ENCODE measurements around the gene MCTP1. TPM values are rescaled to one million over a fixed set of nuclear protein-coding genes. Genes with fewer than 3 reads are reported as not detected.
"Not testable (repeated sequence)": the region's sequence is repeated elsewhere in the genome, so short reads cannot be mapped to it uniquely, and the experiment has no call there.

MCTP1 gene
- total RNA-seq, 1 donor from 2014 or later: 51.7 TPM

DNA sequence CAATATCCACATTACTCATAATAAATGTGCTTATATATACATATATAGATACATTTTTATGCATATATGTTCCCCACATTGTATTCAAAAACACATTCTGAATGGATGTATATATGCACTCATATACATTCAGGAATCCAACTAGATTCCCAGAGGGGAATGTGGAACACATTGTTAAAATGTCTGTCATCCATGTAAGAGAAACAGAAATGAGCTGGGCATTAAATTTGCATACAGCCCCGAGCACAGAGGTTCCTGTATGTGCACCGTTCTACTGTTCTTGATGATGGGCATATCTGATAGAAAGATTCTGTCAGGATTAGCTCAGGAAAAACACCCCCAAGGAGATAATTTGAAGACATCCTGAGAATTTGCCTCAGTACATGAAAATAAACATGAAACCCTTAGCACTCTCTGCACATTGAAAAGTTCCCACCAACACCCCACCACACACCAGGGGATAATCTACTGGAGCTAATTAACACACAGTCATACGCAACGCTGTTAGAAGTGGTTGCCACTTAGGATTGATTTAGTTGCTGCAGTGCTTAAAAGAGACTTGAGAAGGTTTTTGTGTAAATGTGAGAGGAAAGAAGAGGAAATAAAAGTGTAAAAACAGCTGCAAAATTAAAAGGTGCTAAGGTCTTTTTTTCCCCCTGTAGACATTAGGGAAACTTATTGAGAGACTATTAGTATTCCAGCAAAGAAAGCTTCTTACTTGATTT lies 443.1 kb downstream of the MCTP1 start:
- no peak for DNase-seq (ENCODE audit: extremely low read depth, low read depth, low spot score)

DNA sequence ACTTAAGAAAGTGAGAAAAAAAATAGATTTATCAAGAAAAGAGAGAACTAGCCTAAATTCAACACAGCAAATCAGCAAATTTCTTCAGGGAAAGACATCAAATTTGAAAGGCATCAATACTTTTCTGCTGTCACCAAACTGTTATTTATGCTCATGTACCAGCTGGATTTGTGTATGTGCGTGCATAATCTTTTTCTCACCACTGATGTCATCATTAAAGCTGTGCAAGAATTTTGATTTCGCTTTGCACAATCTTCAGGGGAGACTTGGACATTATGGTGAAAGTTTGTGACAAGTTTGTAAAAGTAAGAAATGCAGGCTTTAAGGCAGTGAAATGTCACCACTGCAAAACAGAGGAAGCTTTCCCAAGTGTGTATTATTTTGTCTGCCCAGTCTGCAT lies 451.0 kb downstream of the MCTP1 start:
- no peak for DNase-seq (ENCODE audit: extremely low read depth, low read depth, low spot score)

DNA sequence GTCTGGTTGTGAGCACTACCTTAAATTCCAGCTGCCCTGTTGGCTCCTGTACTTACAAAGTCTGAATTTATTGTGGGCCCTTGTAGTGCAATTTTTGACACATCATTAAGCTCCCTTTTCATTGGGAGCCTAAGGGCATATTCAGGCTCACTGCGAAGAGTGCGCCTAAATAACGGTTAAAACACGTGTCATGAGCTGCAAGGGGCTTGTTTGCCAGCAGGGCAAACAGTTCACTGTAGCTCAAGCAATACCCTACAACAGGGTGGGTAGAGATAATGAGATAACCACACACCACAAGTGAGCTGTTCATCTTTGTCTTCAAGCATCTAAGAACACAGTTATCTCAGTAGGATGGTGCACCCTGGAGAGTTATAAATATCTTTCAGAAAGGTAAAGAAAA lies 452.2 kb downstream of the MCTP1 start:
- DNase-seq (ENCODE audit: extremely low read depth, low read depth, low spot score): no peak

DNA sequence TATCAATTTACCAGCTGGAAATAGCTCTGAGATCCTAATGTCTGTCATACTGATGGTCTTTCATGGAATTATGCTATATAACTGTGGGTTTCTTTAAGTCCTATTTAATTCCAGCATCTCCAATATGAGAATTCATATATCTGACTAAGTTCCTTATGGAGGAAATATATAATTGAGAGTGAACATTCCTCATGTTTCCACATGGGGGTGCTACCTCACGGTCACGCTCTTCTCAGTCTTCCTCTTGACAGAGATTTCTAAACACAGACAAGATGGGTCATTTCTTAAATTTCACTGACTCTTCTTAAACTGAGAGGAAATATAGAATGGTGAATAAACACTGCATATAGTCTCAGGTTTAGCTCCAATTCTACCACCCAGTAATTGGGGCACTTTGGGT lies 454.4 kb downstream of the MCTP1 start:
- DNase-seq (ENCODE audit: extremely low read depth, low read depth, low spot score): no peak

DNA sequence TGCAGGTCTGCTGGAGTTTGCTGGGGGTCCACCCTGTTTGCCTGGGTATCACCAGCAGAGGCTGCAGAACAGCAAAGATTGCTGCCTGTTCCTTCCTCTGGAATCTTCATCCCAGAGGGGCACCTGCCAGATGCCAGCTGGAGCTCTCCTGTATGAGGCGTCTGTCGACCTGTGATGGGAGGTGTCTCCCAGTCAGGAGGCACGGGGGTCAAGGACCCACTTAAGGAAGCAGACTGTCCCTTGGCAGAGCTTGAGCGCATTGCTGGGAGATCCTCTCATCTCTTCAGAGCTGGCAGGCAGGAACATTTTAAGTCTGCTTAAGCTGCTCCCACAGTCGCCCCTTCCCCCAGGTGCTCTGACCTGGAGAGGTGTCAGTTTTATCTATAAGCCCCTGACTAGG lies 456.7 kb downstream of the MCTP1 start:
- DNase-seq (ENCODE audit: extremely low read depth, low read depth, low spot score): not testable (repeated sequence)

DNA sequence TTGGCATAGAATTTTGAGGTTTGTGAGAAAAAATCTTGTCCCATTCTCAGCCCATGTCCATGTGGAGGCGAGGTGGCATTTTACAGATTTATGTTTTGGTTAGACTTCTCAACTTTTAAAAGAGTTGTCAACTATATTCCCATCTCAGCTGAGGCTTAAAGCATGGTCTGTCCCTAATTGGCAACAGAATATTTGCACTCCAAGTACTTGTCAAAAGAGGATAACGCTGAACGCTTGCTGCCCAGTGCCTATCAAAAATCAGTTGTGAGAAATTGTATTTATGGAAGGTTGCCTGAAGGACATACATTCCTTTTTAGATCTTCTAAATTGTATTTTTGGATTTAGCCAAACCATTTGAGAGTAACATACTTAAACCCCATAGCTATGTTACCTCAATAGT lies 464.4 kb downstream of the MCTP1 start:
- DNase-seq (ENCODE audit: extremely low read depth, low read depth, low spot score): no peak

DNA sequence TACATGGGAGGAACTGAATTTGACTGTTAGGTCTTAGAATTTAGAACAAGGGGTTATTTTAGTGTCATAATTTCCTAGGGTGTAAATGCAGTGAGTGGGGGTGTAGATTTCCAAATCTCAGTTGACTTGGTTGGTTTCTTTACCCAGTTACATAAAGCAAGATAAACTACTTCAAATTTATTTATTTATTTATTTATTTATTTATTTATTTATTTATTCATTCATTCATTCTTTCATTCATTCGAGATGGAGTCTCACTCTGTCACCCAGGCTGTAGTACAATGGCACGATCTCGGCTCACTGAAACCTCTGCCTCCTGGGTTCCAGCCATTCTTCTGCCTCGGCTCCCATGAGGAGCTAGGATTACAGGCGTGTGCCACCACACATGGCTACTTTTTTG lies 466.0 kb downstream of the MCTP1 start:
- no peak for DNase-seq (ENCODE audit: extremely low read depth, low read depth, low spot score)

DNA sequence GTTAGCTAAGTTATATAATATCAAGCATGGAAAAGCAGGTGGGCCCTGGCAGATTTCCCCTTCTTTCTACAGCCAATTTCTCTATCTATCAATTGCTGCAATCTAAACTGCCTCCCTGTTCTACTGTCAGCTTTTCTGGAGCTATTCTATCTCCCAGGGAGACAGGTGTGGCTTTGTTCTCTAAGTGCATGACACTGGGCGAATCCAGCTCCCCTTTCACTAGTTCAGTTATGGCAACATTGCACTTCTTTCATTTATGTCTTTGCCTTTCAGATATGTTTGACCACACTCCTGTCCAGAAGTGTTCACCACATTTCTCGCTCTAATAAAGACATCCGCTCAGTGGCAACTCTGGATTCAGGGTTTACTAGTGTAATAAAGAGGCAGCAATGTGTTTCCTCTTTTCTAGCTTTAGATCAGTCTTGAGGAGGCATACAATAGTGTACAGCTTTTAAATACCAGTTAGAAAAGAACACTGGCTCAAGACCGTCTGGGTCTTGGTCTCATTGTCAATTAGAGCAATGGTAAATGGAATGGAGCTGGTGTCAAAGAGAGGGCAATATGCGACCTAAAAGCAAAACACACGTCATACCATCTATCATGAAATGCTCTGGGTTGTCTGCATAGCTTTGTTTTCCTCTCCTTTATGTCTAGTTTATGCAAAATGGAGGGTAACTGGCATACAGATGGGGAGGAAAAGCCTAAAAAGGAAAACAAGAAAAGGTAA lies 469.4 kb downstream of the MCTP1 start:
- no peak for DNase-seq (ENCODE audit: extremely low read depth, low read depth, low spot score)

DNA sequence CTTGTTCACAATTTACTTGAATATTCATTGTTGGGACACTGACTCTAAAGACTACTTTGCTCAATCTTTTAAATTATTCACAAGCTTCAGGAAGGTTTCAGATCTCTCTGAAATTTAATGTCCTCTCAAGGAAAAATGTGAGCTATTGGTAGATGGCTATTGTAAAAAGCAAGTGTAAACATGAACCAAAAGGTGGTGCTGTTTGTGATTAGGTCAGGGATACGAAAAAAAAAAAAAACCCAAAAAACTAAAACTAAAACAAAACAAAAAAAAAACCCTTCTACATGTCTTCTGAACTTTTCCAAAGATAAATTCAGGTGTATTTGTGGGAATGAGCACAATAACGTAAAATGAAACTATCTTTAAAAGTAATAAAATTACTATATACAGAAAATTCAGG lies 472.7 kb downstream of the MCTP1 start:
- no peak for DNase-seq (ENCODE audit: extremely low read depth, low read depth, low spot score)

DNA sequence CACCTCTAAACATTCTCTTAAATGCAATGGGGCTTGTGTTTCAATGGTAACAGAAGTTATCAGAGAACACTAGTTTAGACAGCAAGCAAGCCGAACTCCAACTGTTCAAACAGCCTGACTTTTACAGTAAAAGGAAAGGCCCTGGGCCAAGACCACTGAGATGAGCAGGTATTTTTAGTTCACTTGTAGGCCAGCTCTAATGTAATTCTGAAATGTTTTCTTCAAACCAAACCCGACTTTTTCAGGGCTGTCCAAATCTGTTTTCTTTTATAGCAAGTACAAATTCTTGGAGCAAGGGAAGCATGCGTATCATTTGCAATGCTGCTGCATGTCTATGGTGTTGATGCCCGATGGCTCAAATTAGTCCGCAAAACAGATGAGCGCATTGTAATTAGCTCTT lies 473.6 kb downstream of the MCTP1 start:
- DNase-seq (ENCODE audit: extremely low read depth, low read depth, low spot score): no peak

DNA sequence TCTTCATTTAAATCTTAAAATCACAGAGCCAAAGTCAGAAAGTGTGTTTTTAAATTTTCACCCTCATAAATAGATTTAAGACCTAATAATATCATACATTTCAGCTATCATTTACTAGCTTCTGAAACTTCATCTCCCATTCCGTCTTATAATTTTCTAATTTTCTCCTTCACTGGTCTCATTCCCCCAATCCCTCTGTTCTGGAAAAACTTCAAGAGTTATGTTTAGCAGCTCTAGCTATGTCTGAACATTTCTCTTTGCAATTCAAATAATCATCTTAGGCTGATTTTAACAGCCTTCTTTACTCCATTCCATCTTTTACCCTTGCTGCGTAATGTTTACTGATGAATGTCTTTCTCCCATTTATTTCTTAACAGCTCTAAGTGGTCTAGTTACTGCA lies 474.0 kb downstream of the MCTP1 start:
- no peak for DNase-seq (ENCODE audit: extremely low read depth, low read depth, low spot score)

DNA sequence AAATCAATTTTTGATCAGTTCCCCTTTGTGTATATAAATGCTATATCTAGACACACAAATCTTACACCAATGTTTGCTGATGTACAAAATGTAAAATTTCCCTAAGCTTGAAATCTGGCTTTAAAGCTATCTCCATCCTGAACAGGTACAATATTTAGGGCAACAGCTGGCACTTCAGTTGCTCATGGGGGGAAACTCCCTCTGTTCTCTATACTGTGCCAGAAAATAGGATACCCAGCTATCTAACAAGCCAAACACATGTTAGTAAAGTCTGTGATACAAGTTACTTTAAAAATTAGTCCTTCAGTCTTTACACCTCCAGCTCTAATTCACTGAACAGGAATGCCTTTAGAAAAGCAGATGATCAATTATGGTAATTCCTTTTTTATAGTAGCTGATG lies 474.6 kb downstream of the MCTP1 start:
- DNase-seq (ENCODE audit: extremely low read depth, low read depth, low spot score): no peak

DNA sequence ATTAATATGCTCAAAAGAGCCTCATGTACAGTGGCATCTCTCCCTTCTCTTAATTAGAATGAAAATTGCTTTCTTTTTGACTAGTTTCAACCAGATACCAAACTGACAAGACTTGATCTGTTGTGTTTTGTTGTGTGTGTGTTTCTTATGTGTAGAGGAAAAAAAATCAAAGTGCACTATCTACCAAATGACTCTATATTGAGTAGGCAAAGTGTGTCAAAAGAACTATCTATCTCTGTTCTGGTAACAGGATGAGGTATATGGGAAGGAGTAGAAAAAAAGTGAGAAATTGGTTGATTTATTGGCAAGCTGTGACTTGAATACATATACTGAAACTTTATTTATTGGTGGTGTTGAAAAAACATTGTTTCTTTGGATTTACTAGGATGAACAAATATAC lies 476.4 kb downstream of the MCTP1 start:
- DNase-seq (ENCODE audit: extremely low read depth, low read depth, low spot score): no peak

DNA sequence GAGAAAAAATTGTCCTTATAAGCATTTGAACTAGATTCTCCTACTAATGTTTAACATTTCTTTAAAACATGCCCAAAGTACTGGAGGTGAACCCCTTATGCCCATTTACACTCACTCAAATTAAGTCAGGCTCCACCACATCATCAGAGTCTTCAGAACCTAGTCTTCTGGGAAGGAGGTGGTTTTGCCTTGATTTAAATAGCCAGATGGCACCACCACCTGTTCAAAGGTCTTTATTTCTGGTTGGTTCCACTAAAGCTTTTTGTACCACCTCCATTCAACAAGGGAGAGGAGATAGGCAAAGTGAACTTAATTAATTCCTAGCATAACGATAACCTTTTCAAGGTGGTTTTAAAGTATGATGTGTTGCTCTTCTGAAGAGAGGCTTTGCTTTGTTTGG lies 476.9 kb downstream of the MCTP1 start:
- DNase-seq (ENCODE audit: extremely low read depth, low read depth, low spot score): no peak

DNA sequence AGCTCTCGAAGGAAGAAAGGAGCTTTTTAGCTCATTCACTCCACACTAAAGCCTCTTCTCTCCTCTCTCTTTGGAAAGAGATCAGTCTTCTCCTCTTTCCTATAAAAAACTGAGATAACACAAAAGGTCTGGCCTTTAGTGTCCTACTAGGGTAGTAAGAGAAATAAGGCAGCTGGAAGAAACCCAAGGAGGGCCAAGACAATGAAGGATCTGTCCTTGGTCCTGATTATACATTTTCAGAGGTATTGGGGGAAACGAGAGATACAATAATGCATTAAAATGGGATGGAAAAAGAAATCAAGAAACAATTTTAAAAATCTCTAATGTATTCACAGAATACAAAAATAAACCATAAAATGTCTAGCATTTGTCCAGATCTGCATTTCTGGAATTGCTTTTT lies 482.4 kb downstream of the MCTP1 start:
- DNase-seq (ENCODE audit: extremely low read depth, low read depth, low spot score): no peak

DNA sequence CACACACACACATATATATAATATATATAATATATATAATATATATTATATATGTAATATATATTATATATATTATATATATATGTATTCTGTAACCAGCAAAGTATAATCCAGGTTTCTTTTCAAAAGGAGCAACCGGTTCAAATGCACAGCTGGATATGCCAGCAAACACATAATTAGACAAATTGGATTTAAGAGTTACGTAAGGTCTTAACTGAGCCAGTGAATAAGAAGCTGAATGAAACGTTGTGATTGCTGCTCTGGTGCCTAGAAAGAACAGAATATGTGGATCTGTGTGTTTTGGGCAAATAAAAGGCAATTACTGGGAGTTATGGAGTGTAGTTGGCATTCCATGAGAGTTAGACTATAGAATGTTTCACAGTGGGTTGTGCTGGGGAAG lies 488.3 kb downstream of the MCTP1 start:
- no peak for DNase-seq (ENCODE audit: extremely low read depth, low read depth, low spot score)

DNA sequence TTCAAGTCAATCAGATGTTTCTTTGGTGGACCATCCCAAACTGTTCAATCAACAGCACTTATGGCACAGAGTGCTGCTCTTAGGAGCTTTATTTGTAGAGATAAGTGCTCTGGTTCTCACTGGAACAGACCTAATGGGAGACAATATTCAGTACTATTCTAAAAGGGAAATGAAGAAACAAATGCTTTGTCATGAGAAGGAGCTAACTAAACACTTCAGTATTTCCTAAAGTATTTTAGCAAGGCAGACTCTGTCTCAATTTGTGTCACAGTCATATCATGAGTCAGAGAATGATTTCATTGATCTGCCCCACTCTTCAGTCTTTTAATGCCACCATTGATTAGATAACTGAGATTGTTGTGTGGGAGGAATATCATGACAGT lies 491.1 kb downstream of the MCTP1 start:
- peak; percentile 12 for DNase-seq (ENCODE audit: extremely low read depth, low read depth, low spot score)

DNA sequence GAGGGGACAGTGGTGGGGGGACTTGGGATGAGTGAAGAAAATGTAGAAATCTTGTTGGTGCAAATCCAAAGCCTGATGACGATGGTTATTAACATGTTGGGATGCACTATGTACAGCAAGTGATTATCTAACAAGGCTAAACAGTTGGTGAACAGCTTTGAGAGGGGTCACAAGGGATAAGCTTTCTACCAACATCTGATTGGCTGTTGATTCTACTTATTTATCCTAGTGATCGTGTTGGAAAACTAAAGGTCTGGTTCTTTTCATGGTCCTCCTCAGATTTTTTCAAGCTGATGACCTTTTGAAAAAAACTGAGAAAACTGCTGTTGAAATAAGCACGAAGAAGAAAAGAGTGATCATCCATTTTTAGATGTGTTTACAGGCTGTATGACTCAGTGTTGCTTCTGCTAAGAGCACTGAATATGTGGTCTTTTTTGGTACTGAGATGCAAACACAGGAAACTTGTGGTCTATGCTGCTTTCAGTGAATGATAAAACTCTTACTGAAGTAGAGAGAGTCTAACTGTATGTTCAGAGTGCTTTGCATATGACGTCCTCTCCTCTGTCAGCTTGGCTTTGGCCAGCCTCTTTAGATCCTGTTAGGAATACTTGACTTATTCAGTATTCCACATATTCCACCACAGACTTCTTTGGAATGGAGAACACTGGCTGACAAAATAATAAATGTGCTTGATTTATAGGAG lies 491.6 kb downstream of the MCTP1 start:
- peak; percentile 14 for DNase-seq (ENCODE audit: extremely low read depth, low read depth, low spot score)

DNA sequence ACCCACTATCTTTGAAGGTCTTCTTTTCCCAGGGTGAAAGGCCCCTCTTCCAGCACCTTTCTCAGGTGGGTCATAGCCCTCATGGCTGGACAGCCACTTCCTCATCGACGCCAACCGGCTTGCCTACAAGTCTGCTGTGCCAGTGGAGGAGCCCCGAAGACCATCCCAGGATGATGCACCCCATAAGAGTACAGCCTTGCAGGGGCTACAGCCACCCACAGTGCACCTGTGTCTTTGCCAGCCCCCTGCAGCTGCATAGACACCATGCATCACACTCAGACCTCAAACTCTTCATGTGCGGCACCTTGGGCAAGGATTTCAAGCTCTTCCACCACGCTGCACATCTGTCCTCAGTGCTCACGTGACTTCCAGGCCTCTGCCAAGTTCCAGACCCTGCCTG lies 493.1 kb downstream of the MCTP1 start:
- no peak for DNase-seq (ENCODE audit: extremely low read depth, low read depth, low spot score)

DNA sequence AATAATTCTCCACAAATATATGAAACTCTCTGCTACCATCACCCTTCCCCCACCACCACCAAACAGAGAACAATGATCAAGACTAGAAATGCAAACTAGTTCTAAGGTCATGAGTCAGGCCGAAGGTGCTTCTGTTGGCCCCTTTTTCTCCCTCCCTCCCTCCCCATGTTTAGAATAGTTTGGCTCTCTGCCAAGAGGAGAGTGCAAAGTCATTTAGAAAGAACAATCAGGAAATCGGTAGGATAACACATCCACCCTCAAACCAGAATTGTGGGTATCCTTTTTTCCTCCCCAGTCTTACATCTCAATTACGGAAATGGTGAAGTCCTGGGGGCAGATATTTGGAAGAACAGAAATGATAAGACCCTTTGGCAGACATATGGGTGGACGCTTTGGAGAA lies 496.4 kb downstream of the MCTP1 start:
- no peak for DNase-seq (ENCODE audit: extremely low read depth, low read depth, low spot score)

DNA sequence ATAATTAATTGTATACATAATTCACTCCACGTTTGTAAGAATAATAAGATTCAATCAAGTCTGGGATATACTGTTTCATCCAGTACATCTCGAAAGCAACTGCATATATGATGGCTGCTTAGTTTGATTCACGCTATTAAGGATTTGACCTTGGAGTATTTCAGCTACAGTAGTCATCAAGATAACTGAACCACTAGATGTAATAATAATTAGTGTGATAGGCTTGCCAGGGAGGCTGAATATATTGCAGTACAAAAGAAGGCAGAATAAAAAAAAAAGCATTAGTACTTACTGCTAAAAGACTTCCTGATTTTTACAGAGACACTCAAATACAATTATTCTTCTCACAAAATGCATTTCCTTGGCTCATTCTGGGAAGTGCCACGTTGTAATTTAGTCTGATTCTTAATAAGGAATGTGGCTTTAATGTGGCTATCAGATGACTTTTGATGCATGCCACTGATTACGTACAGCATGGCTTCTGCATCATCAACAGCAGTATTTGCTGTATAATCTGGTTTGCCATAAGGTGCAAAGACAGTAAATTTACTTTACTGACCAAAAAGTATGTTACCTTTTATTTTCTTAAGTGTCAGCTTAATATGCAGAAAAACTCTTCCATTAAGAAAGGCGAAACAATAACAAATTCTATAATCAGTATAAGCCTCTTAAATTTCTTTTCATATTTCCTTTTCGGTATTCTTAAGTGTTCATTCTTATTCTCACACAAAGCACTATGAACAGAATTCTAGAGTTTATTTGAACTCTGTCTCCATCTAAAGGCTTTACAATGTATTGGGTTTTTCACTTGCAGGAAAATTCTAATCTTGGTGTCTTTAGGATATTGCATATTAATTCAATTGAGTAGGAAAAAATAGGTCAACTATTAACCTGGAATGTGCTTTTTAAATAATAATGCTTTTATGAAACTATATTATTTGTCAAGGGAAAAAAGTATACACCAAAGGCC lies 500.1 kb downstream of the MCTP1 start:
- no peak for DNase-seq (ENCODE audit: extremely low read depth, low read depth, low spot score)

Data from glomerular endothelial cell (primary cell).